ENCODE results near the gene RPS27L.

DNA sequence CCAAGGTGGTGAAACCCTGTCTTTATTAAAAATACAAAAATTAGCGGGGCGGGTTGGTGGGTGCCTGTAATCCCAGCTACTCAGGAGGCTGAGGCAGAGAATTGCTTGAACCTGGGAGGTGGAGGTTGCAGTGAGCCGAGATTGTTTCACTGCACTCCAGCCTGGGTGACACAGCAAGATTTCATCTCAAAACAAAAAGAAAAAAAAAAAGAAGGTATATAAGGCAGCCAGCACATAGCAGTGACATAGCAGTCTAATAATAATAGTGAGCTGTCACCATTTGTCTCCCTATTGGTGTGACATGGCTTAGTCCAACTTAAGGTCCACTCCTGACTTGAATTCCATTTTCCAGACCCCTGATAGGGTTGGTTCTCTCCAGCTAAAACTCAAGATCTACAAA, 44.4 kb downstream of the RPS27L start:
- TF ChIP-seq, protein P1, sequence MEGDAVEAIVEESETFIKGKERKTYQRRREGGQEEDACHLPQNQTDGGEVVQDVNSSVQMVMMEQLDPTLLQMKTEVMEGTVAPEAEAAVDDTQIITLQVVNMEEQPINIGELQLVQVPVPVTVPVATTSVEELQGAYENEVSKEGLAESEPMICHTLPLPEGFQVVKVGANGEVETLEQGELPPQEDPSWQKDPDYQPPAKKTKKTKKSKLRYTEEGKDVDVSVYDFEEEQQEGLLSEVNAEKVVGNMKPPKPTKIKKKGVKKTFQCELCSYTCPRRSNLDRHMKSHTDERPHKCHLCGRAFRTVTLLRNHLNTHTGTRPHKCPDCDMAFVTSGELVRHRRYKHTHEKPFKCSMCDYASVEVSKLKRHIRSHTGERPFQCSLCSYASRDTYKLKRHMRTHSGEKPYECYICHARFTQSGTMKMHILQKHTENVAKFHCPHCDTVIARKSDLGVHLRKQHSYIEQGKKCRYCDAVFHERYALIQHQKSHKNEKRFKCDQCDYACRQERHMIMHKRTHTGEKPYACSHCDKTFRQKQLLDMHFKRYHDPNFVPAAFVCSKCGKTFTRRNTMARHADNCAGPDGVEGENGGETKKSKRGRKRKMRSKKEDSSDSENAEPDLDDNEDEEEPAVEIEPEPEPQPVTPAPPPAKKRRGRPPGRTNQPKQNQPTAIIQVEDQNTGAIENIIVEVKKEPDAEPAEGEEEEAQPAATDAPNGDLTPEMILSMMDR (IDR thresholded peaks at IDR 0.05): no peak
- TF ChIP-seq POLR2A (IDR thresholded peaks at IDR 0.05): no peak

Measured in uterus (tissue), 2 donors.